Right atrium auricular region (tissue), 2 donors: Measurements from ENCODE around the gene DSE. TPM values are rescaled to one million over a fixed set of nuclear protein-coding genes. Genes with fewer than 3 reads are reported as not detected.

ENCODE experiments used
- DNase-seq: peaks from one replicate; pipeline ENCODE4 v3.0.0-alpha.2; 2019; ENCODE audit warnings: low spot score
- H3K27ac ChIP-seq, 2 donors: fragments of 200-600 bp; sonication (generic); 1 replicate in 1 of 2; 2 replicates in 1 of 2; pipeline ENCODE4 v1.5.1; 2016 to 2019
- H3K27me3 ChIP-seq, 2 donors: fragments of 200-600 bp; sonication (generic); one replicate each; pipeline versions ENCODE4 v1.5.1 to v1.6.0; 2017 to 2019
- H3K36me3 ChIP-seq: fragments of 200-600 bp; sonication (generic); one replicate; pipeline ENCODE4 v1.5.1; 2016
- H3K4me1 ChIP-seq, 2 donors: fragments of 200-600 bp; sonication (generic); one replicate each; pipeline versions ENCODE4 v1.5.1 to v1.6.0; 2017 to 2019
- H3K4me3 ChIP-seq, 2 donors: fragments of 200-600 bp; sonication (generic); 1 replicate in 1 of 2; 2 replicates in 1 of 2; pipeline ENCODE4 v1.5.1; 2017 to 2019; ENCODE audit warnings: mild to moderate bottlenecking in 1 of 2, moderate library complexity in 1 of 2
- H3K9me3 ChIP-seq, 2 donors: fragments of 200-600 bp; sonication (generic); one replicate each; pipeline ENCODE4 v1.5.1; 2019
- CTCF ChIP-seq, 2 donors: fragments of 200-600 bp; sonication (generic); IDR thresholded peaks; one replicate each; pipeline ENCODE4 v1.5.1; 2019; ENCODE audit warnings: antibody characterized with exemption in 2 of 2
- total RNA-seq, 2 donors: library from RNA; depleted of rRNA; stranded (reverse); fragments of >200 nt; gene quantifications; one replicate each; pipeline ENCODE4 v1.1.0, GENCODE V29; 2016

DSE gene
- total RNA-seq, 2 donors from 2014 or later: 19.4 to 31.7 TPM

DNA sequence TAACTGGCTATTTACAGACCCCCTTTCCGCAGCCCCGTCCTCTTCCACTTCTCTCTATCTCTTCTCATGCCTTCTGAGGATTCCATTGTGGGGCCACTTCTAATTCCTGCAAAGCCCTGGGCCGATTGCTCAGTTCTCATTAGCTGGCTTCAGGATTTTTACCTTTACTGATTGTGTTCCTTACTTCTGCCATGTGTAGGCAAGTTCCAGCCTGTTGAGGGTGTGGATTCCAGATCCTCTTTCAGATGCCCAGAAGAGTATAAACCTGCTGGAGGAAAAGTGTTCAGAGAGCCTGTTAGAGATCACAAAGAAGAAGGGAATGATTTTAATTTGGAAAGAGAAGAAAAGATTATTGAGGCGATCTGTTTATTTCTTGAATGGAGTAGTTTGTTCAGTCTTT is 5.4 kb downstream of the DSE start:
- Histone ChIP-seq H3K27ac (no peak overlapping the region), H3K9me3 (no peaks in the 10 kb centered on the region), H3K4me3 (no peak overlapping the region), H3K36me3 (no peaks in the 10 kb centered on the region), H3K27me3 (no peaks in the 10 kb centered on the region), H3K4me1 (peaks cover 0 to 23% of the 10 kb centered on the region in 2 donors)
- DNase-seq: no peak
- TF ChIP-seq CTCF (IDR thresholded peaks at IDR 0.05): no peak

GRCh38 chr6:116379764-116380163 is 9.0 kb downstream of the DSE start:
- peaks cover 0 to 7% of the 10 kb centered on the region in 2 donors for H3K4me1 ChIP-seq
- no peaks in the 10 kb centered on the region for H3K9me3 ChIP-seq
- no peaks in the 10 kb centered on the region for H3K36me3 ChIP-seq
- H3K4me3 ChIP-seq: no peak overlapping the region
- no peaks in the 10 kb centered on the region for H3K27me3 ChIP-seq
- DNase-seq: no peak
- no peak for TF ChIP-seq CTCF (IDR thresholded peaks at IDR 0.05)
- no peak overlapping the region for H3K27ac ChIP-seq

GRCh38 chr6:116380346-116380745 is 9.6 kb downstream of the DSE start:
- H3K9me3 ChIP-seq: no peaks in the 10 kb centered on the region
- no peak overlapping the region for H3K4me3 ChIP-seq
- no peak for DNase-seq
- TF ChIP-seq CTCF (IDR thresholded peaks at IDR 0.05): no peak
- H3K36me3 ChIP-seq: no peaks in the 10 kb centered on the region
- H3K27ac ChIP-seq: no peak overlapping the region
- H3K4me1 ChIP-seq: peaks cover 0 to 13% of the 10 kb centered on the region in 2 donors
- no peaks in the 10 kb centered on the region for H3K27me3 ChIP-seq

DNA sequence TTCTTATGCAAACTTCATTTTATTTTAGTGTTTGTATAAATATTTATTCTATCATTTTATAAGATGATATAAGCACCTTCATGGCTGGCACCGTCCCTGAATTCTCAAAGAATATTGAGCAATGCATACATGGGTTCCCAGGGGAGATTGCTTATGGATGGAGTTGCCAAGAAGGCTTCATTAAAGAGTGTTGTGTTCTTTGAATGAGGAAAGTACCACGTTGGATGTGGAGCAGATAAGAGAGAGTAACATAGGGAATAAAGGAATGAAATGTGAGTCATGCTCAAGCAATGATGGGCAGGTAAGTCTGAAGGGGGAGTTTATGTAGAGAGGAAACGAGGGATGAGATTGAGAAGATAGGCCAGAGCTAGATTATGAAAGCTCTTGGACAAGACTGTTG is 10.3 kb downstream of the DSE start:
- H3K4me3 ChIP-seq: no peak overlapping the region
- no peak for TF ChIP-seq CTCF (IDR thresholded peaks at IDR 0.05)
- no peak for DNase-seq
- H3K27ac ChIP-seq: no peak overlapping the region
- H3K4me1 ChIP-seq: peaks cover 0 to 18% of the 10 kb centered on the region in 2 donors
- H3K9me3 ChIP-seq: no peaks in the 10 kb centered on the region
- no peaks in the 10 kb centered on the region for H3K27me3 ChIP-seq
- no peaks in the 10 kb centered on the region for H3K36me3 ChIP-seq

- Histone ChIP-seq H3K4me3 (no peak overlapping the region), H3K27me3 (no peaks in the 10 kb centered on the region), H3K27ac (no peak overlapping the region), H3K4me1 (peaks cover 0 to 33% of the 10 kb centered on the region in 2 donors), H3K36me3 (no peaks in the 10 kb centered on the region), H3K9me3 (no peaks in the 10 kb centered on the region)
- DNase-seq: no peak
- no peak for TF ChIP-seq CTCF (IDR thresholded peaks at IDR 0.05)
Measured at GRCh38 chr6:116382587-116382986, 11.8 kb downstream of the DSE start.

DNA sequence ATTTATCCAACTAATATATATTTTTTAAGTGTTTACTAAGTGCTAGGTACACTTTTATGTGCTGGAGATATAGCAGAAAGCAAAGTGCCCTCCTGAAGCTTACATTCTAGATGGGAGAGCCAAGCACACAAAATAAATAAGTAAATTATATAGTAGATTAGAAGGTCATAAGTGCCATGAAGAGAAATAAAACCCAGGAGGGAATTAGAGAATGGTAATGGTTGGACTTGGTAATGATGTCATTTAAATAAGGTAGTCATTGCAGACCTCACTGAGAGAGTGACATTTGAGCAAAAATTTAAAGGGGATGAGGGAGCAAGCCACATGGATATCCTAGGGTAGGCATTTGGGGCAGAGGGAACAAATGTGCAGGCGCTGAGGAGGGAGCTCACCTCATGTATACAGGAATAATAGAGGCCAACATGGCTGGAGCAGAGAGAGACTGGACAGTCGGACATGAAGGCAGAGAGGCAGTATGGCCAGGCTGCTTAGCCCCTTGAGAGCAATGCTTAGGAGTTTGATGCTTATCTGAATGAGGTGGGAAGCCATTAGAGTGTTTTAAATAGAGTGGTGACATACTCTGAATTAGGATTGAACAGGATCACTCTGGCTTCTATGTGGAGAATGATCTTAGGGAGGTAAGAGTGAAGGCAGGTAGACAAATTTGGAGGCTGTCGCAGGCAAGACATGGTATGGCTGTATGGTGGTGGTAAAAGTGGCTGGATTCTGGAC is 14.1 kb downstream of the DSE start:
- no peak for TF ChIP-seq CTCF (IDR thresholded peaks at IDR 0.05)
- Histone ChIP-seq H3K4me3 (no peak overlapping the region), H3K9me3 (no peaks in the 10 kb centered on the region), H3K36me3 (no peaks in the 10 kb centered on the region), H3K27ac (no peak overlapping the region), H3K4me1 (peaks cover 0 to 51% of the 10 kb centered on the region in 2 donors), H3K27me3 (no peaks in the 10 kb centered on the region)
- DNase-seq: no peak
